GM21737 (cell line): ENCODE data around the gene SLC1A7.

ENCODE experiments used
- ATAC-seq: cut with Tn5 transposase; IDR thresholded peaks from one replicate; pipeline ENCODE4 v1.9.1; 2021; ENCODE audit warnings: mild to moderate bottlenecking, moderate library complexity; ENCODE audit not compliant: unreplicated experiment

Gene SLC1A7

DNA sequence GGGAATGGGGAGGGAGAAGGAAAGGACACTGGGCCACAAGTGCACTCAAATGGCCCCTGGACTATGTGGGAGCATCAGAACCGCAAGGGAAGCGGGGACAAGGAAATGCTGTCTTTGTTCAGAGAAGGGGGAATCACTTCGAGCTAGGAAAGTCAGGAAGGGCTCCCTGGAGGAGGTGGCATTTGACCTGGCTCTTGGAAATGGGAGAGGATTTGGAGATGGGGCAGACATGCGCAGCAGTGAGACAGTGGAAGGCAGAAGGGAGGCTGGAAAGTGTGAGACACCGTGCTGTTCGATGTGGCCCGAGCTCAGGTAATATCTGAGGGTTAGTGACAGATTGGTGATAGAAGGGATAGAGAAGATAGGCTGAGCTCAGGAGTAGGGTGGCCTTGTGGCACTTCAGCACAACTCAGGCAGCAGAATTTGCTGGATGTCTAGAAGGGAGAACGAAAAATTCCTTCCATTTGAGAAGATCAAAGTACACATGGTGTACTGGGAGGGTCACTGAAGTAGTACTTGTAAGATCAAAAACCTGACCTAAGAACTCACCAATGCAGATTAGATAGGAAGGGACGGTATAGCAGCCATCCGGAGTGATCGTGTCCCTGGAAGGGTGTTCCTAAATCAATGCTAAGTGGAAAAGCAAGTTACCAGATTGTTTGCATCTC lies 25.4 kb downstream of the SLC1A7 start:
- no peak for ATAC-seq

GRCh38 chr1:53116307-53116810 lies 26.1 kb downstream of the SLC1A7 start:
- ATAC-seq: no peak

DNA sequence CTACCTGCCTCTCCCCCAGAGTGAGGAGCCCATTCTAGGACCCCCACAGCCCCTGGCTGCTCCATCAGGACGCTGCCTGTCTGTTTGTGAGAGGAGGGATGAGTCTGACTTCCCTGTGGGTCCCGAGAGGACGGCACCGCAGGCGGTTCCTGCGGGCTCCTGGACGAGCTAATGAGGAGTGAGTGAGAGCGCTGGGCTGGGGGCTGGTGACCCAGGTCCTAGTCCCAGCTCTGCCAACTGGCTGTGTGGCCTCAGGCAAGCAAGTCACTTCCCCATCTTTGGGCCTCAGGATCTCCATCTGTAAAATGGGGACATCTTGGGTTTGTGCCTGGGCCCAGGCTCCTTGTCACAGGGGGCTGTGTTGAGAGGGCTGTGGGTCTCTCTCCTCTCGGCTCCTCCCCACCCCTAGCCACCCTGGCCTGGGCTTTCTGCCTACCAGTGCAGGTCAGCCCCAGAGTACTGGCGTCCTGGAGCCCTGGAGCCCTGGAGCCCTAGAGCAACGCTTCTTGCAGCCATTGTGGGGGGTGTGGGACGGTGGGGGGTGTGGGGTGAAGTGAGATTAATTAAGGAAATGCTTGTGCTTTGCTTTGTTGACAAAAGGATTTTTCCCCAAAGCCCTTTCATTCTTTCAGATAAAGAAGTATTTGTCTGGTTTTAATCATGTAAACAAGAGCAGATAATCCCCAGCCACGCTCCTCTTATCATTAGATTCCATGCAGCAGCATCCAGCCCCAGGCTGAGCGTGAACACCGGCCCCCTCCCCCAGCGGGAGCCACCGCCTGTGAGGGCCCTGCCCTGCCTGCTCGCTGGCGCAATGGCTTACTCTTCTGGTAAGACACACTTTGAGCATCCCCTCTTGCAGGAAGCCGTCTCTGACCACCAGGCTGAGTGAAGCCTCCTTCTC lies 26.8 kb downstream of the SLC1A7 start:
- no peak for ATAC-seq

GRCh38 chr1:53114581-53115400 lies 27.6 kb downstream of the SLC1A7 start:
- no peak for ATAC-seq

DNA sequence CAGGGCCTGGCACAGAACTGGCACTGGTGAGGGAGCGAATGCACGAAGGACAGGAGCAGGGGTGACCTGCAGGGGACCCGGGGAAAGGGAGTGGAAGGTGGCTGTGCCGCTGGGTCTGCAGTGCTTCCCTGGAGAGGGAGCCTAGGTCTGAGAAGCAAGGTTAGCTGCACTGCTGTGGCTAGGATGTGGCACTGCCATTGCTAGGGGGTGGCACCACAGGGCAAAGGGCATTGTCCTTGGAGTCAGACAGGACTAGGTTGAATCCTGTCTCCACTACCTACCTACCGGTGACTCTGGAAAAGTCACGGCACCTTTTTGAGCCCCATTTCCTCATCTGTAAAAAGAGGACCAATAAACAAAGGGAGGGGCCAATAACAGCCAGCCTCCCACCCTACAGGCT lies 28.3 kb downstream of the SLC1A7 start:
- ATAC-seq: no peak

GRCh38 chr1:53112861-53113260 lies 29.6 kb downstream of the SLC1A7 start:
- ATAC-seq: no peak

- ATAC-seq: no peak
Measured at GRCh38 chr1:53112271-53112774, 30.1 kb downstream of the SLC1A7 start.

- no peak for ATAC-seq
Measured at GRCh38 chr1:53111693-53112092, 30.7 kb downstream of the SLC1A7 start.

GRCh38 chr1:53111073-53111556 lies 31.3 kb downstream of the SLC1A7 start:
- no peak for ATAC-seq

- ATAC-seq: no peak
Measured at GRCh38 chr1:53110370-53111072, 31.9 kb downstream of the SLC1A7 start.

DNA sequence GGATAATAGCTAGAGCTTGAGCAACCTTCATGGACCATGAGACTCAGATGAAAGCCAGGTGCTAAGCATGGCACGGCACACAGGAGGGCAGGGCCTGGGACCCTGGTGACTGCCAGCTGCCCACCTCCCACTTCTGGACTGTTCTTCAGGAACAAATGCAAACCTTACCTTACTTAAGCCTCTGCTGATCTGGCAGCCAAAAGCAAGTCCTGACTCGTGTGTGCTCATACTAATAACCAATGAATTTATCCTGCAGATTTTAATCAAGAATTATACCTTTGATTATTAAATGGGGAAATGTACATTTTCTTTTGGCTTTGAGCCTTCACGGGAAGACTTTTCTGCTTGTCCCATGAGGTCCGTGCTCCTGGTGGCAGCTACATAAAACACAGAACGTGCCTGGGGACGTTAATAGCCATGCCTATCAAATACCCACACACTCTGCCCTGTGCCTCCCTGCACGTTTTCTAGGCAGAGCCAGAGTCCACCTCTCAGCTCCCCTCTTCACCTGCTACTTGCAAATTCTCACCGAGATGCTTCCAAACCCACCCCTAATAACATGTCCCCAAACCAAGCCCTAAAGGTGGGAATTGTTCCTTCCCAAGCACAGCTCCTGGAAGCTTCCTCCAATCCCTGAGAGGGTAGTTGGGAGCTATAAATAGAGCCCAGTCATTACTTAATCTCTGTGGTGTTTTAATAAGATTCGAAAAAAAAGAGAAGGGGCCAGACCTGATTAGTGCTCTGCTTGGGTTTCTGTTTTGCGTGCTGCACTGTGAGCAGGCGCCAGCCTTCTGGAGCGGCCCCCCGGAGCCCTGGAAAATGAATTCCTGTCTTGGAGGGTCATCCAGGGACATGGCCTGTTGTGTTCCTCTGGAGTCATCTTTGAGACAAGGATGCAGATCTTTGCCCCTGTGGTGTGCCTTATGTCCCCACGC lies 33.5 kb downstream of the SLC1A7 start:
- ATAC-seq: no peak

- no peak for ATAC-seq
Measured at GRCh38 chr1:53107570-53108322, 34.7 kb downstream of the SLC1A7 start.

DNA sequence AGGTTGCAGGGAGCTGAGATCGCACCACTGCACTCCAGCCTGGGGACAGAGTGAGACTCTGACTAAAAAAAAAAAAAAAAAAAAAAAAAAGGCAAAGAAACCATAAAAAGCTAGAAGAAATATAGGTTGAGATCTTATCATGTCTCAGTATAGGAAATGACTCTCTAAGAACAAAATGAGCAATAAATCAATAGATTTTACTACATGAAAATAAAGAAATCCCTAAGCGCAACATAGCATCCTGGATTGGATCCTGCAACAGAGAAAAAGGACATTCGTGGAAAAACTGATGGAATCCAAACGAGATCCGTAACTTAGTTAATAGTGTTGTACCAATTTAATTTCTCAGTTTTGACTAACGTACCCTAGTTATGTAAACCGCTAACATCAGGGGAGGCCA lies 35.3 kb downstream of the SLC1A7 start:
- no peak for ATAC-seq

DNA sequence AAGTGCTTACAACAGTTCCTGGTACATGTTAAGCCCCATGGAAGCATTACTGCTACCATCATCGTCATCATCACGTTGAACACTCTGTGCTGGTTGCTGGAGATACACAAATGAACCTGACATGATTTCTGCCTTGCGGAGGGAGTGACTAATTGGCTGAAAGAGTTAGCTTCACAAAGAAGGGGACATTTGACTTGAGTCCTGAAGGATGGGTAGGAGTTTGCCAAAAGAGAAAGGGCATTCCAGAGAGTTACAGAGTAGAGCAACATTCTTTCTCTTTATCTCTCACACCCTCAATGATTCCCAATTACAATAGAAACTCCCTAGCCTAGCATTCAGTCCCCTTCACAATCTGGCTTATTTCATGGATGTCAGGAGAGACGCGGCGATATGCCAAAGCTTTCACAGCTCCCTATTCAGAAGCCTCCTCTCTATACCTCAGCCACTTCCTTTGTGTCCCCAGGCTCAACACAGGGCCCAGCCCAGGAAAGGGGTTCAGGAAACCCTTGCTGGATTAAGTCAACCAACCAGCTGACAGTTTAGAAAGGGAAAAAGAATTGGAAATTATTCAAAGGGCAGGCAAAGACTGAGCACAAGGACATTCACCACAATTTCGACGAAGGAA lies 38.0 kb downstream of the SLC1A7 start:
- no peak for ATAC-seq

DNA sequence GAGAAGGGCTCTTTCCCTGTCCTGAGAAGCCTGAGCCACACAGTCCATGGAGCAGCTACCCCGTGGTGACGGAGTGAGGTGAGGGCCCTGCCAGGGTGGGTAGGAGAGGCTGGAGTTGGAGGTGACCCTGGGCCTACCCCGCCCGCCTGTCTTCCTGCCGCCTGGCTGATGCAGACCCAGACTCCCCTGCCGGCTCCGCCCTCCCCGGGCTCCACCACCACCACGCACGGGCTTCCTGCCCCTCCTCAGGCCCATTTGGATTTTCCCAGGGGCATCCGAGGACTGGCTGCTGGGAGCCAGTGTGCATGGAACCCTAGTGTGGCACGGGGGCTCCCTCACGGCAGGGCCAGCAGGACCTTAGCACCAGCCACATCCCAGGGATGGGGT lies 47.9 kb downstream of the SLC1A7 start:
- no peak for ATAC-seq

GRCh38 chr1:53093778-53094532 lies 48.5 kb downstream of the SLC1A7 start:
- no peak for ATAC-seq

GRCh38 chr1:53093451-53093754 lies 49.0 kb downstream of the SLC1A7 start:
- no peak for ATAC-seq
